Subcutaneous abdominal adipose tissue (tissue), 5 donors: Measurements from ENCODE around the gene GIT1.

Experiments
- H3K27ac ChIP-seq: one replicate; pipeline ENCODE4 v1.7.0; 2013; ENCODE audit warnings: low read depth, mild to moderate bottlenecking, inconsistent platforms, low read length, moderate library complexity
- H3K27me3 ChIP-seq, 5 donors: one replicate each; pipeline ENCODE4 v1.7.0; 2013; ENCODE audit warnings: low read length in 5 of 5, inconsistent platforms in 1 of 5; ENCODE audit not compliant: control insufficient read depth in 5 of 5, insufficient read depth in 4 of 5
- H3K36me3 ChIP-seq, 5 donors: one replicate each; pipeline ENCODE4 v1.7.0; 2013; ENCODE audit warnings: low read length in 5 of 5; ENCODE audit not compliant: control insufficient read depth in 5 of 5, insufficient read depth in 5 of 5
- H3K4me1 ChIP-seq, 5 donors: one replicate each; pipeline ENCODE4 v1.7.0; 2013; ENCODE audit warnings: low read length in 5 of 5, mild to moderate bottlenecking in 3 of 5, moderate library complexity in 1 of 5; ENCODE audit not compliant: control insufficient read depth in 5 of 5, insufficient read depth in 5 of 5
- H3K4me3 ChIP-seq, 5 donors: one replicate each; pipeline ENCODE4 v1.7.0; 2013; ENCODE audit warnings: low read length in 5 of 5, low read depth in 1 of 5
- H3K9ac ChIP-seq, 5 donors: one replicate each; pipeline ENCODE4 v1.7.0; 2013; ENCODE audit warnings: low read length in 5 of 5, mild to moderate bottlenecking in 4 of 5, moderate library complexity in 3 of 5
- H3K9me3 ChIP-seq, 5 donors: one replicate each; pipeline ENCODE4 v1.7.0; 2013; ENCODE audit warnings: low read length in 5 of 5; ENCODE audit not compliant: control insufficient read depth in 5 of 5
- donor health status: healthy.
- donor health status: healthy.
- donor health status: healthy.
- donor health status: healthy.
- donor health status: healthy.

Gene GIT1

DNA sequence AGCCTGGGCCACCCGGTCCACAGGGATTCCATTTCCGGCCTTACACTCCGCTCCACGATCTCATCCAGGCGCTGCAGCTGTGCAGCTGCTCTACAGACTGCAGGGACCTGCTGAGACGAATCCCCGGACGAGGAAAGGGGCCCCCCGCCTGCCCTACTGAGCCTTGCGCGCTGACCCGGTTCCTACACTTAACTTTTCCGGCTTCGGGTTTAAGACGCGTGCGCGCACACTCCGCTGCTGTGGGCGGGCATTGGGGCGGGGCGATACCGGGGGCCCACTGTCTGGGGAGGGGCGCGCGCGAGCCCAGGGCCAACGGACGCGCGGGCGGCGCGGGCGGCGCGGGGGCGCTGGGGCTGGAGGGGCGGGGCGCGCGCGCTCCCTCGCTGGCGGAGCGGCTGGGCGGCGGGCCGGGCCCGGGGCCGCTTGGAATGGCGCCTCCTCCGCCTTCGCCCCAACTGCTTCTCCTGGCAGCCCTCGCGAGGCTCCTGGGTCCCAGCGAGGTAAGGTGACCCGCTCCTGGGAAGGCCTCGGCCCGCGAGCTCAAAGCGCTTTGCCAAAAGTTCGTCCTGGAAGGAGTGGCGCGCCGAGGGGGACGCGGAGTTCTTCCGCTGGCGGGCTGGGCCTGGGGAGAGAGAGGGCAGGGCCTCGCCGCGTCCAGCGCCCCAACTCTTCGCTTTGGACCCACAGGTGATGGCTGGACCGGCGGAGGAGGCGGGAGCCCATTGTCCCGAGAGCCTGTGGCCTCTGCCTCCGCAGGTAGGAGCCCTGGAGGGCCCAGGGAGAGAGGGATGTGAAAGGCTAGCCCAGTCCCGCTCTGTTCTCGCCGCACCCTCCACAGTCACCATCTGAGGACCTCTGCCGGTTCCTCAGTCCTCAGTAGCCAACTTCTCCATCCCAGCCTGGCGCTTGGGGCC, 20.9 kb downstream of the GIT1 start, which contains the start of gene TP53I13:
Gene TP53I13 (plus strand): TSS at position 371 of the 914 bp plus-strand sequence. CDS start 58 bp downstream, at position 429.
- Histone ChIP-seq H3K27ac (peak within 1 kb of the TSS; percentile 78), H3K4me3 (peak within 1 kb of the TSS; percentile 76 to 98 (median 87)), H3K9ac (peak within 1 kb of the TSS in 4 of 5 donors; percentile 73 to 86 (median 78)), H3K27me3 (no peaks in the 10 kb centered on the region), H3K36me3 (peaks cover 0 to 14% (median 5%) of the 10 kb centered on the region in 5 donors), H3K4me1 (peaks cover 10 to 84% (median 79%) of the 10 kb centered on the region in 5 donors), H3K9me3 (no peaks in the 10 kb centered on the region)

DNA sequence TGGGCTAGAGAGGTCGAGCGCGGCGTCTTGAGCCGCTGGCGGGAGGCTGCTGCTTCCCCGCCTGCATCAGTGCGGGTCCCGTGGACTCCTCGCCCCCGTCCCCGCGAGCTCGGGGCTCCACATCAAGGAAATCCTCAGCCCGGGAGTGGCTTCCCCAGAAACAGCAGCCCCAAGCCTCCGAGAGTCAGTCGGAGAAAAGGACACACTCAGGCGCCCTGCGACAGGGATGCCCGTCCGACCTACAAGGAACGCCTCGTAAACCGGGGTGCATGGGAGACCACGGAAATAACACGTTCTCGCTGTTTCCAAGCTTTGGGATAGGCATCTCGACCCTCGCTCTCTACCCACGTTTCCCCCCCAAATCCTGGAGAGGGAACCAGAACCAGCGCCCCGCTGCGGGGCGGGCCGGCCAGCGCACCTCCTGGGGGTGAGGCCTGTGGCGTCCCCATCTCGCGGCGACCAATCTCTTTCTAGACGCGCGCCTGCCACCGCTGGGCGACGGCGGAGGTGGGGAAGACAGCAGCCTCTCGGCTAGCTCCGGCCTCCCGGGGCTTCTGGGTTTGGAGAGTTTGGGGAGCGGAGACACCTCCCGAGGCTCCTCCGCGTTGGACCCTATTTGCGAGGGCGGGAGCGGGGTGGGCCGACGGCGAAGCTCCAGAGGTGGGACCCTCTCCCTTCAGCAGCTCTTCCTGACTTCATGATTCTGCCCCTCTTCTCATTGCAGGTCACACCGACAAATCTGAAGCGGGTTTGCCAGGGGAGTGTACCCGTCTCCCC, 21.7 kb downstream of the GIT1 start:
- Histone ChIP-seq H3K9me3 (no peaks in the 10 kb centered on the region), H3K4me3 (peak overlapping the region; percentile 76 to 98 (median 87)), H3K36me3 (peaks cover 0 to 13% (median 2%) of the 10 kb centered on the region in 5 donors), H3K9ac (peak overlapping the region in 4 of 5 donors; percentile 56 to 81 (median 72)), H3K27ac (peak overlapping the region; percentile 78), H3K27me3 (no peaks in the 10 kb centered on the region), H3K4me1 (peaks cover 10 to 83% (median 76%) of the 10 kb centered on the region in 5 donors)

DNA sequence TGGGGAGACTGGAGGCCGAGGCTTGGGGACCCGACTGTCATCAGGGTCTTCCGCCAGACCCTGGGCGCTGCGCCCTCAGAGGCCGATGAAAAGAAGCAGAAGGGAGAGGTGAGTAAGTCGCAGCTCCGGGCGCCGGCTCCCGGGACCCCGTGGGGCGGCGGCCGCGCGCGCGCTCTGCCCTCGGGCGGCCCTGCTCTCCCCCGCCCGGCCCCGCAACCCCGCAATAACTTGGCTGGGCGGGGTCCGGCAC, 22.2 kb downstream of the GIT1 start:
- Histone ChIP-seq H3K9me3 (no peaks in the 10 kb centered on the region), H3K27me3 (no peaks in the 10 kb centered on the region), H3K36me3 (peaks cover 0 to 16% (median 8%) of the 10 kb centered on the region in 5 donors), H3K4me3 (peak overlapping the region in 4 of 5 donors; percentile 76 to 92 (median 84)), H3K4me1 (peaks cover 10 to 85% (median 78%) of the 10 kb centered on the region in 5 donors), H3K27ac (peak overlapping the region; percentile 78), H3K9ac (peak overlapping the region in 3 of 5 donors; percentile 56 to 81 (median 57))

DNA sequence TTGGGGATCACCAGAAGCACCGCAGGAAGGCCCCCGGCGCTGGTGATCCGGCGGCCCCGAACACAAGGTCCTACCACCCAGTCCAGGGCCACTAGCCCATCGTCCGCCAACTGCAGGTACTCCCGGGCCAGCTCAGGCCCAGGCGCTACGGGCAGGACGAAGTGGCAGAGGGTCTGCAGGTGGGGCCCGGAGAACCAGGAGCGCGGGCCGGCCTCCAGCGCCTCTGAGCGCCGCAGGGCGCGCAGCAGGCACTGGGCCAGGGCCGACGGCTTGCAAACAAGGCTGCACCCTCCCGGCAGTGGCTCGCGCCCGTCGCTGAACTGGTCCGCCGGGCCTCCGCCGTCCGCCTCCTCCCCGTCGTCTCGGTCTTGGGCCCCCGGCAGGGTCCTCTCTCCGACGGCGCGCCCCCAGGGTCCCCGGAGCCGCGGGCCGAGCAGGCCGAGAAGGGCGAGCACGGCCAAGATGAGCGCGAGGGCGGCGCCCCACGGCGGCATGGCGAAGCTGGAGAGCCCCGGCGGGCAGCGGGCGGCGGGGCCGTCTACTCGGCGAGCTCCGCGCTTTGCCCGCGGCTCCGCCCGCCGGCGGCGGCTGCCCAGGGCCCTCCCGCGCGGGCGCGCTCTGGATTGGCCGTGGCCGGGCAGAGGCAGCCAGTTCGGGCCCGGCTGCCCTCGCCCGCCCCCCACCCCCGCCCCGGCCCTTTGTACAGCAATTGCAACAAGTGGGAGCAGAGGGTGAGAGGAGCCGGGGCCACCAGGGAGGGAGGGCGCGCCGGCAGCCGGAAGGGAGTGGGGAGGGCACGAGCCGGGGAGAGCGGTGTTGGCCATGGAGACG, 22.8 kb downstream of the GIT1 start, which contains the start of gene ABHD15:
Gene ABHD15 (minus strand): TSS at position 565 of the 831 bp plus-strand sequence. CDS start 71 bp downstream, at position 494.
- Histone ChIP-seq H3K27me3 (no peaks in the 10 kb centered on the region), H3K27ac (peak within 1 kb of the TSS; percentile 78), H3K36me3 (peaks cover 0 to 14% (median 12%) of the 10 kb centered on the region in 5 donors), H3K4me3 (peak within 1 kb of the TSS; percentile 76 to 98 (median 87)), H3K4me1 (peaks cover 16 to 85% (median 78%) of the 10 kb centered on the region in 5 donors), H3K9ac (peak within 1 kb of the TSS in 4 of 5 donors; percentile 60 to 81 (median 74)), H3K9me3 (no peaks in the 10 kb centered on the region)

DNA sequence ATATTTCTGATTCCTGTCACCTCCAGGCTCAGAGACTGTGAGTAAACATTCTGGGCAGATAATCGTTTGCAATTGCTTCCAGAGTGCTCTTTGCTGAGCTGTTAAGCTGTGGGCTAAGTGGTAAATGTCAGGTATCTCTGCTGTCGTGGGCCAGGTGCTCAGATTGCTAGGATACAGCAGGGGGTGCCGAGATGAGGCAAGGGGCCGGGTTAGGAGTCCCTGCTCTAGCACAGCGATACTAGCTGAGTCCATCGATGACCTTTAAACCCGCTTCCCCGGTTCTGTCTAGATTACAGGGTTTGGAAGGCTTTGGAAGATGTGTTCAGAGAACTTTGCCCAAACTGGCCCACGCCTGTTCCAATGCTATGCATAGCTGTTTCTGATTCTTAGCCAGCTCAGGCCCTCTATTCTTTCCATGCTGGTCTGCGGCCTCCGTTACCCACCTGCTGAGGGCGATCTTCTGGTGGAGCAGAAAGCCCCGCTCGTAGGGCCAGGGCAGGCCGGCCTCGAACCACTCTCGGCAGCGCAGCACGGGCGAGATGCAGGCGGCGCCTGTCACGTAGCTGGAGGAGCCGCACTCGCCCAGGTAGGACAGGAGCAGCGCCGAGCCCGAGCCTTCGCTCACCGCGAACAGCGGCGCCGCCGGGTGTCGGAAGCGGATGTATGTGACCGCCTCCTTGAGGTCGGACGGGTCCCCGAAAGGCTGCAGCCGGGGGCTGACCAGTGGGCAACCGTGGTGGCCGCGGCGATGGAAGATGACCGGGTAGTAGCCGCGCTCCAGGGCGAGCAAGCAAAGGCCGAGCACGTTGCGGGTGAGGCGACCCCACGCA, 23.6 kb downstream of the GIT1 start:
- Histone ChIP-seq H3K9me3 (no peaks in the 10 kb centered on the region), H3K4me1 (peaks cover 17 to 85% (median 78%) of the 10 kb centered on the region in 5 donors), H3K9ac (peak overlapping the region; percentile 26 to 72 (median 67)), H3K27ac (peak overlapping the region; percentile 41), H3K36me3 (peaks cover 0 to 14% (median 10%) of the 10 kb centered on the region in 5 donors), H3K4me3 (peak overlapping the region; percentile 71 to 90 (median 74)), H3K27me3 (no peaks in the 10 kb centered on the region)

DNA sequence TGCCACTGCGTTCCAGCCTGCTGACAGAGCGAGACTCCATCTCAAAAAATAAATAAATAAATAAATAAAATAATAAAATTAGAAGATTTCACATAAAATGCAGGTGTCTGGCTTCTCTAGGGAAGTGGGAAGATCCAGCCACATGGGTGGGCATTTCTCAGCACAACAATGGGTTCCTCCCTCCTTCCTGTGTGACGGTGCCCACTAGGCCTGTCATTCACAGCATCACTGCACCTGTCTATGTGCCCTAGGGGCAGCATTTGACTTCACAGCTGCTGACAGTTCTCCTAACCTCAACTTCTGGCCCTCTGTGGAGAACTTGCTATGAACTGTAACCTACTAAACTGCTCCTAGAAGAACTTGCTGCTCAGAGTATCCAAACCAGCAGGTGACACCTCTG, 25.6 kb downstream of the GIT1 start:
- Histone ChIP-seq H3K27me3 (no peaks in the 10 kb centered on the region), H3K9ac (peak overlapping the region in 2 of 5 donors; percentile 4 to 35), H3K27ac (no peak overlapping the region), H3K9me3 (no peaks in the 10 kb centered on the region), H3K36me3 (peaks cover 0 to 18% (median 12%) of the 10 kb centered on the region in 5 donors), H3K4me1 (peaks cover 10 to 79% (median 70%) of the 10 kb centered on the region in 5 donors), H3K4me3 (peak overlapping the region in 1 of 5 donors; percentile 54)

DNA sequence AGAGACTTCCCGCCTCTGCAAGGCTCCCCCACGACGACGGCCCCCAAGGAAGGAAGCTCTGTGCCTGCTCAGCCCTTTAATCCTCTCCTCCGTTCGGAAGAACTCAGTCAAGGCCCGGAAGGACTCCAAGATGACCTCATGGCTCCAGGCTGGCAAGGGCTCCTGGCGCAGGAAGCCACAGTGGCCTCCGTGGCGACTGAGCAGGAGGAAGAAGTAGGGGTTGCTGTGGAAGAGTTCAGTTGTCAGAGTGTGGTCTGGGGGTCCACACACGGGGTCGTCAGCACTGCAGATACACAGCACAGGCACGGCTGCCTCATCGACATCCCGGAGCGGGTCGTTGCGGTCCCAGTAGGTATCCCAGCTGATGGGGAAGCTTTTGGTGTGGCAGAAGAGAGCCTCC, 26.8 kb downstream of the GIT1 start:
- peak overlapping the region in 1 of 5 donors; percentile 51 for H3K4me3 ChIP-seq
- peak overlapping the region in 1 of 5 donors; percentile 43 for H3K9ac ChIP-seq
- H3K4me1 ChIP-seq = peaks cover 10 to 70% (median 60%) of the 10 kb centered on the region in 5 donors
- peaks cover 0 to 18% (median 12%) of the 10 kb centered on the region in 5 donors for H3K36me3 ChIP-seq
- H3K9me3 ChIP-seq = no peaks in the 10 kb centered on the region
- peak overlapping the region; percentile 46 for H3K27ac ChIP-seq
- H3K27me3 ChIP-seq = no peaks in the 10 kb centered on the region

DNA sequence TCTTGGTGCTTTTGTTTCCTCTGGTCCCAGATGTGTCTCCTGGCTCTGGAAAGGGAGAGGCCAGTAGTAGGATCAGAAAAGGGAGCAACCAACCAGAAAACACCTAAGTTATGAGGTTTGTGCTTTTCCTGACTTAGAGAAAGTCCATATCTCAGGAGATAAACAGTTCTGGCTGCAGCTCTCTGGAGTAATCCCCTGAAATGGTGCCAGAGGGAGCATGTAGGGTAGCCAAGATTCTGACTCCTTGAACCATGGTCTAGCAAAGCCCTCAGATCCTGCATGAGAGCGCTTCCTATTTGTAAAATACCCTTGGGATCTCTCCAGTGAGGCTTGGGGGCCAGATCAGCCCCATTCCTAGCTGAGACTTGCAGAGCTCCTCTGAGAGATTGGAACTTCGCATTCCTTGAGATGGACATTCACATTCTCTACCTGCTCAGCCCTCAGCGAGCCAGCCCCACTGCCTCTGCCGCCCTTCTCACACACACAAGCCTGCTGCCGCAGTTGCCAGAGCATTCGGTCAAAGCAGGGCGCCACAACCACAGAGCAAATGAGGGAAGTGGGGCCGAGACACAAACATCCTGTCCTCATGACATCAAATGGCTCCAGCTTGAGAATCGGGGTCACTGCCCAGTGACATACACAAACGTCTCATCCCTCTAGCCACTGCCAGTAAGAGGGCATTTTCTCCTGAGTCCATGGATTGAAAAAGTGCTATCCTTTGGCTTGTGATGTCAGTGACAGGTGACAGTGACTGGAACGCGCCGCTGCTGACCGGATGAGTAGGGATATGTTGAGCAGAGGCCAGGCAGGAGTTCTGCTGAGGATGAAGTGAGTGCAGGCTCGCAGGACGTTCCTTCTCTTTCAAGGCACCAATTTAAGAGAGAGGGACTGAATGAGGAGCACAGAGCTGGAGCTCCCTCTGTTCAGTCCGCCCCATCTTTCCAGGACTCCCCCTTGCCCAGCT, 27.6 kb downstream of the GIT1 start:
- Histone ChIP-seq H3K27ac (peak overlapping the region; percentile 46), H3K36me3 (peaks cover 0 to 18% (median 12%) of the 10 kb centered on the region in 5 donors), H3K4me3 (peak overlapping the region in 4 of 5 donors; percentile 0 to 51 (median 7)), H3K4me1 (peaks cover 10 to 71% (median 58%) of the 10 kb centered on the region in 5 donors), H3K9me3 (no peaks in the 10 kb centered on the region), H3K27me3 (no peaks in the 10 kb centered on the region), H3K9ac (peak overlapping the region in 2 of 5 donors; percentile 14 to 34)
